ENCODE measurements around the gene RAD51B.

GRCh38 chr14:68583548-68584280 is 764.1 kb downstream of the RAD51B start:
- no peak for TF ChIP-seq POLR2A (IDR thresholded peaks at IDR 0.05)
- TF ChIP-seq CTCF (IDR thresholded peaks at IDR 0.05), result no peak
- no peak for TF ChIP-seq POLR2AphosphoS5 (IDR thresholded peaks at IDR 0.05)
